ENCODE data around the gene MEGF8.

DNA sequence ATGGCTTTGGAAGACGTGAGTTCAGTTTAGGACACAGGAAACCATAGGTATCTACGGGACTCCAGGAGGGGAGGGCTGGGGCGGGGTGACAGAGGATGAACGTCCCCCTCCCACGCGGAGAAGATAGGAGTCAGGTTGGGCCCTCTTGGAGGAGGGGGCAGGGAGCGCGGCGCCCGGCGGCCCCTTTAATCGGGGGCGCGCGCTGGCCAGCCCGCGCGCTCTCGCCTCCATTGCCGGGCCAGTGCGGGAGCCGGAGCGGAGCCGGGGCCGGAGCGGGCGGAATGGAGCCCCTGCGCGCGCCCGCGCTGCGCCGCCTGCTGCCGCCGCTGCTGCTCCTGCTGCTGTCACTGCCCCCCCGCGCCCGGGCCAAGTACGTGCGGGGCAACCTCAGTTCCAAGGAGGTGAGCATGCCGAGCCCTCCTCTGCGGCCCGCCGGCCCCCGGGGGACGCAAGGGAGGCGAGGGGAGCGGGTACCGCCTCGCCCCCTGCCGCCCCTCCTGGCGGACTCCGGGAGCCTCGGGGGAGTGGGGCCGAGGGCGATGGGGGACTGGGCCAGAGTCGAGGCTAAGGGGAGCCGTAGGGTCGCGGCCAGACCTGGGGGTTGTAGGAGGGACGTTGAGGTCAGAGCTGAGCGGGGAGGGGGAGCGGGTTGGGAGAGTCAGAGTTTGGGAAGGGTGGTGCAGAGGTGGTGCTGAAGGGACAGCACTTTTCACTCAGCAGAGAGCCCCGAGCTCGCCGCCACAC is 12.2 kb upstream of the MEGF8 start, which contains the start of gene TMEM145:
- TF ChIP-seq, protein P1, sequence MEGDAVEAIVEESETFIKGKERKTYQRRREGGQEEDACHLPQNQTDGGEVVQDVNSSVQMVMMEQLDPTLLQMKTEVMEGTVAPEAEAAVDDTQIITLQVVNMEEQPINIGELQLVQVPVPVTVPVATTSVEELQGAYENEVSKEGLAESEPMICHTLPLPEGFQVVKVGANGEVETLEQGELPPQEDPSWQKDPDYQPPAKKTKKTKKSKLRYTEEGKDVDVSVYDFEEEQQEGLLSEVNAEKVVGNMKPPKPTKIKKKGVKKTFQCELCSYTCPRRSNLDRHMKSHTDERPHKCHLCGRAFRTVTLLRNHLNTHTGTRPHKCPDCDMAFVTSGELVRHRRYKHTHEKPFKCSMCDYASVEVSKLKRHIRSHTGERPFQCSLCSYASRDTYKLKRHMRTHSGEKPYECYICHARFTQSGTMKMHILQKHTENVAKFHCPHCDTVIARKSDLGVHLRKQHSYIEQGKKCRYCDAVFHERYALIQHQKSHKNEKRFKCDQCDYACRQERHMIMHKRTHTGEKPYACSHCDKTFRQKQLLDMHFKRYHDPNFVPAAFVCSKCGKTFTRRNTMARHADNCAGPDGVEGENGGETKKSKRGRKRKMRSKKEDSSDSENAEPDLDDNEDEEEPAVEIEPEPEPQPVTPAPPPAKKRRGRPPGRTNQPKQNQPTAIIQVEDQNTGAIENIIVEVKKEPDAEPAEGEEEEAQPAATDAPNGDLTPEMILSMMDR (IDR thresholded peaks at IDR 0.05): peak; percentile 49; the same call in 1 of the 2 replicates
- TF ChIP-seq ZFX (IDR thresholded peaks at IDR 0.05; ENCODE audit: borderline replicate concordance): no peak

Measured in 22Rv1 (cell line).